GM12891 (cell line): ENCODE results near the gene FBRSL1.

Source experiments
- PAX5 ChIP-seq: IDR thresholded peaks from 2 replicates; pipeline ENCODE4 v1.6.1; 2011; ENCODE audit warnings: low read length, moderate library complexity, mild to moderate bottlenecking; ENCODE audit not compliant: insufficient read depth, severe bottlenecking
- POLR2A ChIP-seq: IDR thresholded peaks from 2 replicates; pipeline ENCODE4 v1.6.1; 2011; ENCODE audit warnings: low read depth, low read length, control low read depth
- POLR2AphosphoS5 ChIP-seq: IDR thresholded peaks from 2 replicates; pipeline ENCODE4 v1.6.1; 2011; ENCODE audit warnings: low read depth, low read length, control low read depth
- POU2F2 ChIP-seq: IDR thresholded peaks from 2 replicates; pipeline ENCODE4 v1.6.1; 2011; ENCODE audit warnings: low read depth, mild to moderate bottlenecking, control low read depth, low read length, moderate library complexity
- SPI1 ChIP-seq: IDR thresholded peaks from 2 replicates; pipeline ENCODE4 v1.6.1; 2011; ENCODE audit warnings: low read depth, low read length, control low read depth
- TAF1 ChIP-seq: IDR thresholded peaks from 2 replicates; pipeline ENCODE4 v1.6.1; 2011; ENCODE audit warnings: low read depth, low read length, control low read depth

DNA sequence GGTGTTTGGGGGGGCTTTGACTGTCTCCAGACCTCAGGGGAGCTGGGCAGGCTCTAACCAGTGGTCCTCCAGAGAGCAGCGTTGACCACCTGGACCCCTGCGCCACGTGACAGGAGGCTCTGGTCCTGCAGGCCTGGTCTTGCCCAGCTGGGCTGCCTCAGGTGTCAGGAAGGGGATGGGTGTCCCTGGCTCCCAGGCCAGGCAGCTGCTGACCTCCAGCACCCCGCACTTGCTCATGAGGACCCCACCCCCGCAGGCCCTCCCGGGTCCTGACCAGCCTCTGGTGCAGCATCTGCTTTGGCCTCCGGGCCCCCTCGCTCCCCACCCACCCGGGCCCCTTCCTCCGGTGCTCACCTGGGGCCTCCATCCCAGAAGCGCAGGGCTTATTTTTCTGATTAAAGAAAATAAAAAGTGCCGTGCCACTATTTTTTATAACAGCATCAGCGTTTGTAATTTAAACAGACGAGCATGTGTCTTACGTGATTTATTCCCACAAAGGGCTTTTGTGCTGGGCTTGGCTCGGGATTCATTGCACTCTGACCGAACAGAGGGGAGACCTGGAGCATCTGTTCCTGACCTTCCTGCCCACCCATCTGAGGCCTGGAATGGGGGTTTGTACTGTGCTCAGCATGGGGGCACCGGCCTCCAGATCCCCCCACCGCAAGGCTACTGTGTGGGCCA is 21.7 kb downstream of the FBRSL1 start:
- TF ChIP-seq POLR2AphosphoS5 (no peak), POLR2A (no peak), POU2F2 (no peak), TAF1 (no peak), SPI1 (no peak), PAX5 (no peak)
